DND-41 (cell line): ENCODE results near the gene MEG3.

ENCODE experiments used
- CTCF ChIP-seq: IDR thresholded peaks from 2 replicates; pipeline ENCODE4 v1.5.1; 2012; ENCODE audit warnings: borderline replicate concordance, low read length, moderate library complexity, mild to moderate bottlenecking; ENCODE audit not compliant: poor library complexity, severe bottlenecking; ENCODE audit errors: extremely low read depth
- EZH2 ChIP-seq: IDR thresholded peaks from 3 replicates; pipeline ENCODE4 v1.6.1; 2012; ENCODE audit warnings: borderline replicate concordance, low read depth, mild to moderate bottlenecking, moderate library complexity, low read length, inconsistent platforms; ENCODE audit not compliant: severe bottlenecking

DNA sequence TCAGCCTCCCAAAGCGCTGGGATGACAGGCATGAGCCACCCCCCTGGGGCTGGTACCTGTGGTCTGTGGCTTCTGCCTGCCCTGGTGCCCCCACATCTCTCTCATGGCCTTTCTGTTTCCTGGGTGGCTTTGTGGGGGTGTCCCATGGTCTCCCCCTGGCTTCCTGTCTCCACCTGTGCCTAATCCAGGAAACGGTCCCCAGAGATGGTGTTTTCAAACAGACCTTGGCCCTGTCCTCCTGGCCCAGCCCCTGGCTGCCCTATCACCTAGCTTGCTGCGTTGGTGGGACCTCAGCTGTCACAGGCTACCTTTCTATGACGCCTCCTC is 18.1 kb downstream of the MEG3 start:
- no peak for TF ChIP-seq CTCF
- no peak for TF ChIP-seq EZH2
